HepG2 (cell line): ENCODE measurements around the gene CIAO2B. TPM values are rescaled to one million over a fixed set of nuclear protein-coding genes. Genes with fewer than 3 reads are reported as not detected.

ENCODE experiments used
- ETV5 ChIP-seq: IDR thresholded peaks from 2 replicates; pipeline ENCODE4 v1.6.1; 2018; ENCODE audit warnings: missing biosample characterization, missing genetic modification reagents, inconsistent platforms, borderline replicate concordance
- HDAC6 ChIP-seq: fragments of 200-600 bp; sonication (generic); IDR thresholded peaks from 2 replicates; pipeline ENCODE4 v1.7.0; 2017; ENCODE audit warnings: mild to moderate bottlenecking, antibody characterized with exemption, low read length, low read depth
- HMG20B ChIP-seq: conservative IDR thresholded peaks from 2 replicates; pipeline ENCODE4 v1.6.1; 2016; ENCODE audit warnings: missing genetic modification reagents, missing compliant biosample characterization
- KAT2B ChIP-seq: fragments of 150-350 bp; IDR thresholded peaks from 2 replicates; pipeline ENCODE4 v1.6.1; 2014; ENCODE audit warnings: low read depth, low read length, borderline replicate concordance
- NFAT5 ChIP-seq: sonication (generic); formaldehyde crosslinking; IDR thresholded peaks from 2 replicates; pipeline ENCODE4 v1.4.0; 2020; ENCODE audit warnings: missing genetic modification reagents
- SNAPC4 ChIP-seq: sonication (generic); formaldehyde crosslinking; IDR thresholded peaks from 2 replicates; pipeline ENCODE4 v1.4.0; 2020; ENCODE audit warnings: mild to moderate bottlenecking, missing genetic modification reagents
- ZBTB44 ChIP-seq: sonication (generic); formaldehyde crosslinking; IDR thresholded peaks from 2 replicates; pipeline ENCODE4 v1.4.0; 2020; ENCODE audit warnings: missing genetic modification reagents
- ZNF547 ChIP-seq: sonication (generic); formaldehyde crosslinking; IDR thresholded peaks from 2 replicates; pipeline ENCODE4 v1.5.1; 2020; ENCODE audit warnings: mild to moderate bottlenecking, missing genetic modification reagents
- ZNF646 ChIP-seq: sonication (generic); formaldehyde crosslinking; IDR thresholded peaks from 2 replicates; pipeline ENCODE4 v1.9.0; 2021; ENCODE audit warnings: mild to moderate bottlenecking, missing genetic modification reagents
- polyA plus RNA-seq, 8 experiments: library from polyadenylated mRNA; depleted of rRNA in 3 of 8; stranded (reverse) in 7 of 8; unstranded in 1 of 8; fragments of >200 nt; fragmentation: Illumina TruSeq in 4 of 8; extraction: Trizol in 4 of 8; gene quantifications; 2 replicates each; pipeline versions ENCODE4 v1.2.1 to v1.2.3, GENCODE V29; 2011 to 2016; ENCODE audit warnings: low read depth in 4 of 8, missing spikeins in 1 of 8, mixed read lengths in 1 of 8; ENCODE audit not compliant: insufficient read depth in 1 of 8
- total RNA-seq, 5 experiments: library from RNA; depleted of rRNA; stranded (reverse); fragments of >200 nt; fragmentation: Illumina TruSeq; extraction: Trizol; gene quantifications; 2 replicates each; pipeline ENCODE4 v1.2.3, GENCODE V29; 2016; ENCODE audit warnings: low read depth in 1 of 5

CIAO2B gene
- total and polyA plus RNA-seq, 2 of the 13 experiments (the other 11 are each of a cell fraction or from before 2014, with no cell fraction given): 157 to 293 TPM

- TF ChIP-seq NFAT5 (CRISPR knock-in tag) (no peak), ETV5 (CRISPR knock-in tag) (no peak; the same call in 1 of the 2 replicates), SNAPC4 (CRISPR knock-in tag) (0 out of 2 replicates have a peak, but pooled peaks have one; percentile 20), KAT2B (no peak), ZNF646 (CRISPR knock-in tag) (0 out of 2 replicates have a peak, but pooled peaks have one; percentile 17), HMG20B (CRISPR knock-in tag) (no peak; the same call in 1 of the 2 replicates), ZBTB44 (no peak), ZNF547 (CRISPR knock-in tag) (no peak), HDAC6 (no peak)
These were observed 29.2 kb downstream of the CIAO2B start (continued) for GRCh38 chr16:66904846-66905632.
